ENCODE results near the gene KIF14. TPM values are rescaled to one million over a fixed set of nuclear protein-coding genes. Genes with fewer than 3 reads are reported as not detected.

Gene KIF14
- total and polyA plus RNA-seq, 2 of the 13 experiments (the other 11 are each of a cell fraction or from before 2014, with no cell fraction given) = 3.3 to 11.2 TPM

GRCh38 chr1:200669314-200670241, 49.0 kb upstream of the KIF14 start, which contains the start of gene DDX59 (continued):
- peak; percentile 44; the same call in 1 of the 2 replicates for TF ChIP-seq RXRB (CRISPR knock-in tag; IDR thresholded peaks at IDR 0.05; ENCODE audit: borderline replicate concordance)
- no peak for TF ChIP-seq MBD4 (IDR thresholded peaks at IDR 0.05; ENCODE audit: borderline replicate concordance, low read length)
- TF ChIP-seq TOPORS (CRISPR knock-in tag; IDR thresholded peaks at IDR 0.05) = peak; percentile 43; the same call in 1 of the 2 replicates
- TF ChIP-seq CHCHD3 (CRISPR knock-in tag; IDR thresholded peaks at IDR 0.05) = 0 out of 2 replicates have a peak, but pooled peaks have one; percentile 30
- TF ChIP-seq ZNF414 (CRISPR knock-in tag; IDR thresholded peaks at IDR 0.05) = peak; percentile 71; the same call in 1 of the 2 replicates
- peak; percentile 58 for TF ChIP-seq IKZF4 (CRISPR knock-in tag; IDR thresholded peaks at IDR 0.05; ENCODE audit: borderline replicate concordance, low read depth, not compliant biosample characterization)
- TF ChIP-seq TGIF2 (CRISPR knock-in tag; IDR thresholded peaks at IDR 0.05) = peak; percentile 46; the same call in 1 of the 2 replicates
- TF ChIP-seq ADNP (CRISPR knock-in tag; IDR thresholded peaks at IDR 0.05) = no peak
- no peak for TF ChIP-seq ZBTB49 (CRISPR knock-in tag; IDR thresholded peaks at IDR 0.05; ENCODE audit: borderline replicate concordance)
- peak; percentile 88 for TF ChIP-seq BORCS8-MEF2B (CRISPR knock-in tag; IDR thresholded peaks at IDR 0.05)
- TF ChIP-seq ZNF562 (CRISPR knock-in tag; IDR thresholded peaks at IDR 0.05; ENCODE audit: borderline replicate concordance) = no peak
- no peak for TF ChIP-seq RORA (CRISPR knock-in tag; IDR thresholded peaks at IDR 0.05)
- TF ChIP-seq ATF5 (CRISPR knock-in tag; IDR thresholded peaks at IDR 0.05; ENCODE audit: low read depth) = no peak
- TF ChIP-seq ZNF513 (CRISPR knock-in tag; conservative IDR thresholded peaks at IDR 0.05) = no peak
- TF ChIP-seq NFYB (CRISPR knock-in tag; IDR thresholded peaks at IDR 0.05) = peak; percentile 63
- TF ChIP-seq ZZZ3 (CRISPR knock-in tag; IDR thresholded peaks at IDR 0.05; ENCODE audit: borderline replicate concordance) = peak; percentile 91; the same call in 1 of the 2 replicates
- peak; percentile 40; the same call in 1 of the 2 replicates for TF ChIP-seq HIVEP1 (CRISPR knock-in tag; IDR thresholded peaks at IDR 0.05)
- peak; percentile 60; the same call in 1 of the 2 replicates for TF ChIP-seq ZSCAN9 (CRISPR knock-in tag; IDR thresholded peaks at IDR 0.05; ENCODE audit: borderline replicate concordance)
